ENCODE measurements around the gene MARCHF10. TPM values are rescaled to one million over a fixed set of nuclear protein-coding genes. Genes with fewer than 3 reads are reported as not detected.

The MARCHF10 gene
- total RNA-seq, 1 donor from 2014 or later, result 0.25 TPM

DNA sequence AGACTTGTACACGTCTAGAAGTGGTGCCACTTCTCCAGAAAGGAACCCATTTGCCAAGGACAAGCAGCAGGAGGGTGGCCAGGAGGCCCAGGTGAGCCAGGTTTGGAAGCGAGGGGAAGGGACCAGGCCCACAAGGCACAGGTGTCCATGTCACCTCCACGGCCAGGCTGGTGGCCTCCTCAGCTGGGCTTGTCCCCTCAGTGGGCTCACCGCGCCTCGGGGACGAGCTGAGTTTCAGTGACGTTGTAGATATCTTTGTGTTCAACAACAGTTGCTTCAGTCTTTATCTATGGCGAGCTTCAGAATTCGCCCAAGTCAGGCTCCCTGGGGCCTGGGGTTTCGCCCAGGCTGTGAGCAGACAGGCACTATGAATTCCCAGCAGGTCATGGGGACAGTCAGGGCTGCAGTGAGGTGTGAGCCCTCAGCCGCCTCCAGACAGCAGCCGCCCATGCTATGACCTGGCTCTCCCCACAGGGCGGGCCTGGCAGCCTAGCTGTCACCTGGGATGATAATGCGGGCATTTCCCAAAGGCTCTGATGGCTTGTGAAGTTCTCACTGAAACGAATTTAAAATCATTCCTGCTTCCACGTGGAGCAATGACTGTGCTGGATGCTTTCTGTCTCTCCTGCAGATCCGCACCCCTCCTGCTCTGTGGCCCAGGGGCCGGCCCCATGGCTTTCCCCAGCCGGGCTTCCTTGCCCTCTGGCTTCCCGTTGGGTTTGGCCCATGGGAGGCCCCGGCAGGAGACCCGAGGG, 91.1 kb downstream of the MARCHF10 start:
- DNase-seq (ENCODE audit: extremely low spot score in 2 of 2), result no peak
- no peak overlapping the region for H3K27ac ChIP-seq
- intact Hi-C loops (cut with DNase I), result no loop called here
- H3K4me1 ChIP-seq, result no peaks in the 10 kb centered on the region
- no peak overlapping the region for H3K4me3 ChIP-seq
- H3K36me3 ChIP-seq, result no peaks in the 10 kb centered on the region
- TF ChIP-seq POLR2A (IDR thresholded peaks at IDR 0.05), result no peak
- TF ChIP-seq, protein P1, sequence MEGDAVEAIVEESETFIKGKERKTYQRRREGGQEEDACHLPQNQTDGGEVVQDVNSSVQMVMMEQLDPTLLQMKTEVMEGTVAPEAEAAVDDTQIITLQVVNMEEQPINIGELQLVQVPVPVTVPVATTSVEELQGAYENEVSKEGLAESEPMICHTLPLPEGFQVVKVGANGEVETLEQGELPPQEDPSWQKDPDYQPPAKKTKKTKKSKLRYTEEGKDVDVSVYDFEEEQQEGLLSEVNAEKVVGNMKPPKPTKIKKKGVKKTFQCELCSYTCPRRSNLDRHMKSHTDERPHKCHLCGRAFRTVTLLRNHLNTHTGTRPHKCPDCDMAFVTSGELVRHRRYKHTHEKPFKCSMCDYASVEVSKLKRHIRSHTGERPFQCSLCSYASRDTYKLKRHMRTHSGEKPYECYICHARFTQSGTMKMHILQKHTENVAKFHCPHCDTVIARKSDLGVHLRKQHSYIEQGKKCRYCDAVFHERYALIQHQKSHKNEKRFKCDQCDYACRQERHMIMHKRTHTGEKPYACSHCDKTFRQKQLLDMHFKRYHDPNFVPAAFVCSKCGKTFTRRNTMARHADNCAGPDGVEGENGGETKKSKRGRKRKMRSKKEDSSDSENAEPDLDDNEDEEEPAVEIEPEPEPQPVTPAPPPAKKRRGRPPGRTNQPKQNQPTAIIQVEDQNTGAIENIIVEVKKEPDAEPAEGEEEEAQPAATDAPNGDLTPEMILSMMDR (IDR thresholded peaks at IDR 0.05), result no peak
- TF ChIP-seq POLR2AphosphoS5 (IDR thresholded peaks at IDR 0.05; ENCODE audit: insufficient read depth in 1 of 2, low read depth in 1 of 2), result no peak
- H3K27me3 ChIP-seq, result no peaks in the 10 kb centered on the region
- H3K9me3 ChIP-seq, result no peaks in the 10 kb centered on the region

DNA sequence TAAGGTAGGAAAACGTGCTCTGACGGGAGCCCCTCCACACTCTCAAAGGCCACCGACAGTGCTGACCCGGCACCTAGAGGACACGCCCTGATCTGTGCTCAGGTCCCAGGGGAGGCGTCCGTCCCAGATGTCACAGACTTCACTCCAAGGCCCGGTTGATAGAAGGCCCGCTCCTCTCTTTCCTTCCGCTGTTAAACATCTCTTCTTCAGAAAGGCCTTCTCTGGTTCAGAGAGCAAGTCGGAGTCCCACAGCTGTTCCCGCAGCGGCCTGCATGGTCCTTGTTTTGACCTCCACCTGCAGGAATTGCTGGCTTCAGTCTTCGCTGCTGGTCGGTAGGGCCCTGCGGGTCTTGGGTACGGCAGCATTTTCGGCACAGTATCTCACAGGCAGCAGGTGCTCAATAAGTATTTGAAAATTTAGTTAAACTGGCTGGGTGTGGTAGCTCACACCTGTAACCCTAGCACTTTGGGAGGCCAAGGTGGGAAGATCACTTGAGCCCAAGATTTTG, 92.2 kb downstream of the MARCHF10 start:
- no peak for DNase-seq (ENCODE audit: extremely low spot score in 2 of 2)
- TF ChIP-seq POLR2A (IDR thresholded peaks at IDR 0.05) (no peak), POLR2AphosphoS5 (IDR thresholded peaks at IDR 0.05; ENCODE audit: insufficient read depth in 1 of 2, low read depth in 1 of 2) (no peak)
- TF ChIP-seq, protein P1 (IDR thresholded peaks at IDR 0.05), result no peak
- H3K4me1 ChIP-seq, result no peaks in the 10 kb centered on the region
- intact Hi-C loops (cut with DNase I), result no loop called here
- H3K27ac ChIP-seq, result no peak overlapping the region
- H3K36me3 ChIP-seq, result no peaks in the 10 kb centered on the region
- H3K27me3 ChIP-seq, result no peaks in the 10 kb centered on the region
- no peak overlapping the region for H3K4me3 ChIP-seq
- no peaks in the 10 kb centered on the region for H3K9me3 ChIP-seq

DNA sequence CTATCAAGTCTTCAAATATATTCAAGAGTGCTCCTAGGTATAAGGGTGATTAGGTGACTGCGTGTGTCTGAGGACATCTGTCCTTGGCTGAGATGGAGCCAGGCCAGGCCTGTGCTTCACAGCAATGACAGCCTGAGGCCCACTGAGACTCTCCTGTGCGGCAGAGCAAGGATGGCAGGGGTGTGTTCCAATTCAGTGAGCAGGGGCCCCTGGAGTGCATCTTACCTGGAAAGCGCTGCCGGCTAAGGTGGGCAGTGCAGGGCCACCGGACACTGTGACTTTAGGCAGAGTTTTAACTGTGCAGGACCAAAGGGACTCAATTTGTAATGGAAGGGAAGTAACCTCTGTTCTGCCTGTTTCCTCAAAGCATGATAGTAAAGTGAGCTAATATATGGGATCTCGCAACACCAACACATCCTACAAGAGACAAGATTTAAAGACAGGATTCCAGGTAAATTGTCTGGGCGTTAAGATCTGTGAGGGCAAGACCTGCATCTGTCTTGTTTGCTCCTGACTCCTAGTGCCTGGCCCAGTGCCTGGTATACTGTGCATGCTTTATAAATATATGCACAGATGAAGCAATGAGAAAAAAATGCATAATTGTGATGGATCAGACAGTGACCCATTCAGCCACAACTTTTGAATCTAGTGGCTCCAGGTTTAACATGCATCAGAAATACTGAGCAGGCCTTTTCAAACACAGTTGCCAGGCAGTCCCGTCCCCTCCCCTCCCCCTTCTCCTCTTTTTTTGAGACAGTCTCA, 93.9 kb downstream of the MARCHF10 start:
- H3K9me3 ChIP-seq, result no peaks in the 10 kb centered on the region
- no peak for TF ChIP-seq POLR2A (IDR thresholded peaks at IDR 0.05)
- no peak for TF ChIP-seq POLR2AphosphoS5 (IDR thresholded peaks at IDR 0.05; ENCODE audit: insufficient read depth in 1 of 2, low read depth in 1 of 2)
- TF ChIP-seq, protein P1 (IDR thresholded peaks at IDR 0.05), result no peak
- no peak overlapping the region for H3K4me3 ChIP-seq
- no peaks in the 10 kb centered on the region for H3K4me1 ChIP-seq
- no peaks in the 10 kb centered on the region for H3K27me3 ChIP-seq
- no peaks in the 10 kb centered on the region for H3K36me3 ChIP-seq
- intact Hi-C loops (cut with DNase I), result no loop called here
- H3K27ac ChIP-seq, result no peak overlapping the region
- no peak for DNase-seq (ENCODE audit: extremely low spot score in 2 of 2)

DNA sequence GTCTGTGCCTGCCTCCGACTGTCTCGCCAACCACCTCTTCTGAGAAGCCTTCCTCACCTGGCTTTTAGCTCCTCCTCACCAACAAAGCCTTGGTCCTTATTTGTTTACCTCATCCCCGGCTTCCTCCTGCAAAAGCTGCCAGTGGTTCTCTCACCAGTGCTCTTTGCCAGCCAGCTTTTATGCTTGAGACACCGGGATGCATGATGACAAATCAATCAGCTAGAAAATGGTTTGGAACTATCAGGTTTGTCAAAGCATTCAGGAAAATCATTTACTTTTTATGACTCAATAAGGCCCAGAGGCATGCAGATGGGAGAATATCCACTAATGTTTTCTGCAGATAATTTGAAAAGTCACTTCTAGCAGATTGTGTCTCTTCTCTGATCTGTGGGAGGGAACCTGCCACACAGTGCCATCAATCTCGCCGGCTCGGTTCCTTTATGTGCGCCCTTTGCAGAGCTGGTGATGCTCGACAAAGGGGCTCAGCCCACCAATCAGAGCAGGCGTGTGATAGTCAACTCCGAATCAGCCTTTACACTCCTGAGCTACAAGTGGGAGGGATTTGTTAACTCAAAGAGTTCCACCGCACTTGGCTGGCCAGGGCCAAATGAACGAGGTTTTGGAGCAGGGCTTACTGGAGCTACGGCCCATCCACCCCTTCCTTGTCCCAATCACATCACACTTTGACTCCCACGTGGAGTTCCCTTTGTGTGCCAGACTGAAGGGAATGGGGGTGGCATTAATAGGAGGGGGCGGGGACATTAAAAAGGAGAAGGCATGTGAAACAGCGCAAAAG, 94.8 kb downstream of the MARCHF10 start:
- H3K27me3 ChIP-seq, result no peaks in the 10 kb centered on the region
- H3K4me3 ChIP-seq, result no peak overlapping the region
- no peaks in the 10 kb centered on the region for H3K36me3 ChIP-seq
- TF ChIP-seq, protein P1 (IDR thresholded peaks at IDR 0.05), result no peak
- TF ChIP-seq POLR2A (IDR thresholded peaks at IDR 0.05) (no peak), POLR2AphosphoS5 (IDR thresholded peaks at IDR 0.05; ENCODE audit: insufficient read depth in 1 of 2, low read depth in 1 of 2) (no peak)
- intact Hi-C loops (cut with DNase I), result no loop called here
- H3K4me1 ChIP-seq, result no peaks in the 10 kb centered on the region
- H3K9me3 ChIP-seq, result peaks cover 5% of the 10 kb centered on the region
- no peak for DNase-seq (ENCODE audit: extremely low spot score in 2 of 2)
- no peak overlapping the region for H3K27ac ChIP-seq

All from vagina (tissue), 2 donors.